Ascending aorta (tissue), 2 donors: ENCODE results near the gene NUP37. TPM values are rescaled to one million over a fixed set of nuclear protein-coding genes. Genes with fewer than 3 reads are reported as not detected.

Experiments used
- DNase-seq, 2 donors: peaks; one replicate each; pipeline ENCODE4 v3.0.0-alpha.2; 2019; ENCODE audit warnings: low spot score in 2 of 2
- H3K27ac ChIP-seq, 2 donors: fragments of 200-600 bp; sonication (generic); one replicate each; pipeline ENCODE4 v1.5.1; 2016 to 2017; ENCODE audit warnings: mild to moderate bottlenecking in 1 of 2
- H3K27me3 ChIP-seq: fragments of 200-600 bp; sonication (generic); one replicate; pipeline ENCODE4 v1.5.1; 2017
- H3K36me3 ChIP-seq, 2 donors: fragments of 200-600 bp; sonication (generic); one replicate each; pipeline ENCODE4 v1.5.1; 2016
- H3K4me1 ChIP-seq, 2 donors: fragments of 200-600 bp; sonication (generic); one replicate each; pipeline ENCODE4 v1.5.1; 2016 to 2017; ENCODE audit warnings: mild to moderate bottlenecking in 1 of 2
- H3K4me3 ChIP-seq, 2 donors: fragments of 200-600 bp; sonication (generic); one replicate each; pipeline ENCODE4 v1.5.1; 2016 to 2017; ENCODE audit warnings: mild to moderate bottlenecking in 1 of 2
- H3K9me3 ChIP-seq, 2 donors: fragments of 200-600 bp; sonication (generic); one replicate each; pipeline ENCODE4 v1.5.1; 2016
- intact Hi-C: fragments of 100-400 bp; cut with DNase I; formaldehyde crosslinking; loops from one replicate; pipeline ENCODE4 v1.15.1; 2023
- total RNA-seq: library from RNA; depleted of rRNA; stranded (reverse); fragments of >200 nt; gene quantifications from one replicate; pipeline ENCODE4 v1.1.0, GENCODE V29; 2016
- TF ChIP-seq, protein P1 (sequence below), 3 experiments: fragments of 200-600 bp in 2 of 3; fragments of 450-650 bp in 1 of 3; sonication (generic) in 2 of 3; IDR thresholded peaks; one replicate each; pipeline ENCODE4 v1.5.1; 2016 to 2019; ENCODE audit warnings: antibody characterized with exemption in 3 of 3, mild to moderate bottlenecking in 1 of 3, moderate library complexity in 1 of 3

The NUP37 gene
- total RNA-seq, 1 donor from 2014 or later = 66.9 TPM

DNA sequence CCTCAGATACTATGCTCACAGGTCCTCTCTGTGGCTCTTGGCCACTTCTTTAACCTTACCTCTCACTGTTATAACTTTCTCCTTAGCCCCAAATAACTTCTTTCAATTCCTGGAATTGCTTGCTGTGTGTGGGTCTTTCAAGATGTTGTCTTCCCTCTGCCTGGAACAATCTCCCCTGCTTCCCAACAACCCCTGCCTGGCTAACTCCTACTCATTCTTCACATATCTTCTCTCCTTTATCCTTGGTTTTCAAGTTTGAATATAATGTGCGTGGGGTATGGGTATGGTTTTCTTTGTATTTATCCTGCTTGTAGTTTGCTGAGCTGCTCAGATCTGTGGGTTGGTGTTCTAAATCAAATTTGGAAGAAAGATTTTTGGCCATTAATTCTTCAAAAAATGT lies 55.4 kb downstream of the NUP37 start:
- no peak for DNase-seq
- no peaks in the 10 kb centered on the region for H3K9me3 ChIP-seq
- intact Hi-C loops = loop anchor here (5.0 kb wide), 1 partner anchor 657 kb away; the partner anchor contains the start of gene ARL1

DNA sequence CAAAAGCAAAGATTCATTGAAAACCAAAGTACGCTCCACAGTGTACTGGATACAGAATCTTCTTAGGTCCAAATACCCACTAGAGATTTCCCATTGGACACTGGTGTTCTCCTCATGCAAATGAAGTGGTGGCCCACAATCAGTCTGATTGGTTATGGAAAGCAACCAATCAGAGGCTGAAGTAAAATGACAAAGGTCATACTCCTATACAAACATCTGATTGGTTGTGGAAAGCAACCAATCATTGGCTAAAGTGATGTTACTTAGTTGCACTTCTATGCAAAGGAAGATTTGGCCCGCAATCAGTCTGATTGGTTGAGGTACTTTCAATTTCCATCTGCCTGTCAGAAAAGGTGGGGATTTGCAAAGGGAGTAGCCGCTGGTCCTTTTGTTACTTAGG lies 56.8 kb downstream of the NUP37 start:
- H3K4me3 ChIP-seq = no peak overlapping the region
- TF ChIP-seq, protein P1, sequence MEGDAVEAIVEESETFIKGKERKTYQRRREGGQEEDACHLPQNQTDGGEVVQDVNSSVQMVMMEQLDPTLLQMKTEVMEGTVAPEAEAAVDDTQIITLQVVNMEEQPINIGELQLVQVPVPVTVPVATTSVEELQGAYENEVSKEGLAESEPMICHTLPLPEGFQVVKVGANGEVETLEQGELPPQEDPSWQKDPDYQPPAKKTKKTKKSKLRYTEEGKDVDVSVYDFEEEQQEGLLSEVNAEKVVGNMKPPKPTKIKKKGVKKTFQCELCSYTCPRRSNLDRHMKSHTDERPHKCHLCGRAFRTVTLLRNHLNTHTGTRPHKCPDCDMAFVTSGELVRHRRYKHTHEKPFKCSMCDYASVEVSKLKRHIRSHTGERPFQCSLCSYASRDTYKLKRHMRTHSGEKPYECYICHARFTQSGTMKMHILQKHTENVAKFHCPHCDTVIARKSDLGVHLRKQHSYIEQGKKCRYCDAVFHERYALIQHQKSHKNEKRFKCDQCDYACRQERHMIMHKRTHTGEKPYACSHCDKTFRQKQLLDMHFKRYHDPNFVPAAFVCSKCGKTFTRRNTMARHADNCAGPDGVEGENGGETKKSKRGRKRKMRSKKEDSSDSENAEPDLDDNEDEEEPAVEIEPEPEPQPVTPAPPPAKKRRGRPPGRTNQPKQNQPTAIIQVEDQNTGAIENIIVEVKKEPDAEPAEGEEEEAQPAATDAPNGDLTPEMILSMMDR (IDR thresholded peaks at IDR 0.05) = no peak
- H3K4me1 ChIP-seq = no peaks in the 10 kb centered on the region
- H3K36me3 ChIP-seq = no peaks in the 10 kb centered on the region
- H3K27me3 ChIP-seq = no peaks in the 10 kb centered on the region
- DNase-seq = no peak
- no peaks in the 10 kb centered on the region for H3K9me3 ChIP-seq
- no peak overlapping the region for H3K27ac ChIP-seq
- intact Hi-C loops = loop anchor here (5.0 kb wide), 1 partner anchor 656 kb away; the partner anchor contains the start of gene ARL1

More for the DNA sequence above, 55.4 kb downstream of the NUP37 start:
- Histone ChIP-seq H3K27me3 (no peaks in the 10 kb centered on the region), H3K4me1 (no peaks in the 10 kb centered on the region), H3K4me3 (no peak overlapping the region), H3K36me3 (no peaks in the 10 kb centered on the region), H3K27ac (no peak overlapping the region)
- TF ChIP-seq, protein P1 (IDR thresholded peaks at IDR 0.05) = no peak

DNA sequence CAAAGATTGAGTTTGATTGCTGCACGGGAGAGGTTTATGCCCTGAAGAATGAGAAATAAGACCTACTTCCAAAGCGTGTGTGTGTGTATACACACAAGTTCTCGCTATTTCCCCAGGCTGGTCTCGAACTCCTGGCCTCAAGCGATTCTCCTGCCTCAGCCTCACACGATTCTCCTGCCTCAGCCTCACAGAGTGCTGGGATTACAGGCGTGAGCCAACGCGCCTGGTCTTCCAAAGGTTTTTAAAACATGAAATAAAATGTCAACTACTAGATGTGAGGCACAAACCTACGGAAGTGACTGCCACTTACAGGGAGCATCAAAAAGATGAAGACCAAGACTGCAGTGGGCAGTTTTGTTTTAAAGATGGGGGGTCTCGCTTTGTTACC lies 57.5 kb downstream of the NUP37 start:
- intact Hi-C loops = loop anchor here (1.0 to 5.0 kb wide), 3 partner anchors 58 to 655 kb away; partner anchors contain the start of genes ARL1, DRAM1, NUP37 and PARPBP
- Histone ChIP-seq H3K27ac (peak overlapping the region in 1 of 2 donors; percentile 89), H3K4me1 (no peaks in the 10 kb centered on the region), H3K9me3 (no peaks in the 10 kb centered on the region), H3K36me3 (no peaks in the 10 kb centered on the region), H3K4me3 (peak overlapping the region; percentile 74 to 95), H3K27me3 (no peaks in the 10 kb centered on the region)
- TF ChIP-seq, protein P1 (IDR thresholded peaks at IDR 0.05) = no peak
- DNase-seq = no peak

DNA sequence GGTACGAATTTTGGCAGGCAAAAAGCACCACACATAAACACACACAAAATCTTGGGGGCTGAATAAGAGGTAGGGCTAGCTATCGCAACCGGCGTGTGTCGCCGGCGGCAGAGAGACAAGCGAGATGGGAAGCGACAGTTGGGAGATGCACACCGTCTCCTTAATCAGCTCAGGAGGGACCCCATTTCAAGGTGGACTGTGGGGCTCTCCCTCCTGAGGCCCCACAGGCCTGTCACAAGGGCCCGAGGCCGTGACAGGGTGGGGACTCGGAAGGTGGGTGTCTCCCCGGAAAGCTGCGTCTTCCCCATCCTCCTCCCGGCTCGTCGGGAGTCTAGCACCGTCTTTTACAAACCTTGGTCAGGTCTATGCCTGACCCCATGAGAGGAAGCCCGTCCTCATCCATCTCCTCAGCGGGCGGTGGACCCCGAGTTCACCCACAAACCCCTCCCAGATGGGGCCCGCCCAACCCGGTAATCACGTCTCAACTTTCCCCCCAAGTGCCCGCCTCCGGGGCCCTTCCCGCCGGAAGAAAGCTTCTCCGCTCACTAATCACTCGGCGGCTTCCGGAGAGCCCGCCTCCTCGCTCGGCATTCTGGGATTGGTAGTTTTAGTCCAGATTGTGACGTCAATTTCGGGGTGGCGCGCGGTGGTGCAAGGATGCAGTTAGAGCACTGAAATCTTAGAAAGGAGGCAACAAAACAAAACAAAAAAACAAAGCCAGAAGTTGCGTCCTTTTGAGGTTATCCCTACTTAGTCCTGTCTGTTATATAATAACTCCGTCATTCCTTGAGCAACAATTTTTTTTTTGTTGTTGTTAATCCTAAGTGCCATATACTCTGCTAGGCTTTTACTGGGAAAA lies 58.1 kb downstream of the NUP37 start, which contains the start of gene WASHC3:
Gene WASHC3, minus strand, starts transcription at position 432 of the 859 bp plus-strand sequence. Its CDS starts 29 bp downstream, at position 403.
- H3K4me3 ChIP-seq = peak within 1 kb of the TSS; percentile 74 to 95
- peak; percentile 87 to 98 for DNase-seq
- intact Hi-C loops = loop anchor here (1.0 to 5.0 kb wide), 3 partner anchors 59 to 654 kb away; partner anchors contain the start of genes ARL1, DRAM1, NUP37 and PARPBP
- TF ChIP-seq, protein P1 (IDR thresholded peaks at IDR 0.05) = no peak
- H3K9me3 ChIP-seq = no peaks in the 10 kb centered on the region
- H3K36me3 ChIP-seq = peaks cover 0 to 1% of the 10 kb centered on the region in 2 donors
- H3K27ac ChIP-seq = peak within 1 kb of the TSS; percentile 89 to 92
- H3K27me3 ChIP-seq = no peaks in the 10 kb centered on the region
- no peaks in the 10 kb centered on the region for H3K4me1 ChIP-seq

DNA sequence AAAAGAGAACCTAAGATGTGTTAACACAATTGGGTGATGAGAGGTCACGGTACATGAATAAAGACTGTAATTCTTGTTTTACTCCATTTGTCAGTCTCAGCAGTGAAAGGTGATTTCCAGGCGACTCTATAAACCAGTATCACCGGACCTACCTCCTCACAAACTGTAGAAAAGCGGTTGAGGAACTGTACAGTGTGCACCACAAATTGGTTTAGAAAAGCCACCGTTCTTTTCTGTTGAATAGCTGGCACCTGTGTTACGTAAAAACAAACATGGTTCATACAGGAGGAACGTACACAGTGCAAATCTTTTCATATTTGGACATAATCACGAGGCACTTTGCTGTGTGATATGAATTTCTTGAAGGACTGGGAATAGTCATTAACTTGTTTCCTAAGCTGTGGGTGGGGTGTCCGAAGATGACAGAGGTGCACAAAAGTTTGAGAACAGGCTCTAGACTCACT lies 58.8 kb downstream of the NUP37 start:
- TF ChIP-seq, protein P1 (IDR thresholded peaks at IDR 0.05) = no peak
- Histone ChIP-seq H3K9me3 (no peaks in the 10 kb centered on the region), H3K27me3 (no peaks in the 10 kb centered on the region), H3K27ac (peak overlapping the region; percentile 89 to 92), H3K36me3 (peaks cover 0 to 4% of the 10 kb centered on the region in 2 donors), H3K4me3 (peak overlapping the region; percentile 74 to 95), H3K4me1 (no peaks in the 10 kb centered on the region)
- intact Hi-C loops = loop anchor here (5.0 kb wide), 1 partner anchor 654 kb away; the partner anchor contains the start of gene ARL1
- DNase-seq = no peak
